Measurements from ENCODE around the gene PDZRN4. TPM values are rescaled to one million over a fixed set of nuclear protein-coding genes. Genes with fewer than 3 reads are reported as not detected.

The PDZRN4 gene
- polyA plus RNA-seq, 3 donors = not detected

GRCh38 chr12:41442896-41443295 is 254.8 kb downstream of the PDZRN4 start:
- Histone ChIP-seq H3K4me1 (ENCODE audit: control insufficient read depth in 1 of 2, insufficient read depth in 2 of 2, low read length in 2 of 2) (no peaks in the 10 kb centered on the region), H3K4me2 (replicated peaks; ENCODE audit: extremely low read depth, low read length, poor library complexity, severe bottlenecking) (no peak overlapping the region), H3K9ac (ENCODE audit: insufficient read depth, low read length, poor library complexity, severe bottlenecking) (no peak overlapping the region), H3K4me3 (replicated peaks in 1 of 3; ENCODE audit: low read depth in 2 of 3, low read length in 3 of 3) (no peak overlapping the region), H3K9me3 (replicated peaks in 1 of 2; ENCODE audit: control insufficient read depth in 1 of 2, insufficient read depth in 1 of 2, low read length in 2 of 2) (no peaks in the 10 kb centered on the region), H3K79me2 (ENCODE audit: insufficient read depth, low read length) (no peaks in the 10 kb centered on the region), H2AFZ (ENCODE audit: insufficient read depth, low read depth, low read length, poor library complexity, severe bottlenecking) (no peak overlapping the region), H3K27me3 (ENCODE audit: control insufficient read depth in 2 of 2, insufficient read depth in 2 of 2, low read length in 2 of 2) (no peaks in the 10 kb centered on the region), H3K36me3 (replicated peaks in 1 of 2; ENCODE audit: control insufficient read depth in 1 of 2, insufficient read depth in 2 of 2, low read length in 2 of 2) (no peaks in the 10 kb centered on the region), H3K27ac (ENCODE audit: low read depth in 1 of 2, low read length in 2 of 2) (no peak overlapping the region), H4K20me1 (ENCODE audit: insufficient read depth, low read length) (no peaks in the 10 kb centered on the region)
- Mint-ChIP-seq H3K4me1 (no peaks in the 10 kb centered on the region), H3K27me3 (ENCODE audit: low read depth in 3 of 3) (peaks cover 0 to 2% (median 0%) of the 10 kb centered on the region in 3 donors), H3K9me3 (no peaks in the 10 kb centered on the region), H3K27ac (no peak overlapping the region), H3K4me3 (no peak overlapping the region), H3K36me3 (no peaks in the 10 kb centered on the region)
- TF ChIP-seq CTCF (IDR thresholded peaks at IDR 0.05) = no peak
- DNase-seq = no peak
- intact Hi-C loops (cut with micrococcal nuclease) = no loop called here

GRCh38 chr12:41443690-41444089 is 255.6 kb downstream of the PDZRN4 start:
- no peaks in the 10 kb centered on the region for H3K79me2 ChIP-seq (ENCODE audit: insufficient read depth, low read length)
- H3K4me1 Mint-ChIP-seq = no peaks in the 10 kb centered on the region
- TF ChIP-seq CTCF (IDR thresholded peaks at IDR 0.05) = no peak
- 58% methylated on average over 2 of the region's 2 CpGs for WGBS (ENCODE audit: insufficient coverage)
- no peak overlapping the region for H3K4me2 ChIP-seq (replicated peaks; ENCODE audit: extremely low read depth, low read length, poor library complexity, severe bottlenecking)
- H3K9ac ChIP-seq (ENCODE audit: insufficient read depth, low read length, poor library complexity, severe bottlenecking) = no peak overlapping the region
- no peaks in the 10 kb centered on the region for H3K4me1 ChIP-seq (ENCODE audit: control insufficient read depth in 1 of 2, insufficient read depth in 2 of 2, low read length in 2 of 2)
- no peaks in the 10 kb centered on the region for H4K20me1 ChIP-seq (ENCODE audit: insufficient read depth, low read length)
- no peak overlapping the region for H2AFZ ChIP-seq (ENCODE audit: insufficient read depth, low read depth, low read length, poor library complexity, severe bottlenecking)
- no peak overlapping the region for H3K4me3 ChIP-seq (replicated peaks in 1 of 3; ENCODE audit: low read depth in 2 of 3, low read length in 3 of 3)
- H3K27me3 Mint-ChIP-seq (ENCODE audit: low read depth in 3 of 3) = peaks cover 0 to 2% (median 0%) of the 10 kb centered on the region in 3 donors
- no peaks in the 10 kb centered on the region for H3K9me3 ChIP-seq (replicated peaks in 1 of 2; ENCODE audit: control insufficient read depth in 1 of 2, insufficient read depth in 1 of 2, low read length in 2 of 2)
- H3K4me3 Mint-ChIP-seq = no peak overlapping the region
- no peaks in the 10 kb centered on the region for H3K36me3 Mint-ChIP-seq
- H3K27ac Mint-ChIP-seq = no peak overlapping the region
- intact Hi-C loops (cut with micrococcal nuclease) = no loop called here
- H3K36me3 ChIP-seq (replicated peaks in 1 of 2; ENCODE audit: control insufficient read depth in 1 of 2, insufficient read depth in 2 of 2, low read length in 2 of 2) = no peaks in the 10 kb centered on the region
- no peak overlapping the region for H3K27ac ChIP-seq (ENCODE audit: low read depth in 1 of 2, low read length in 2 of 2)
- no peaks in the 10 kb centered on the region for H3K9me3 Mint-ChIP-seq
- H3K27me3 ChIP-seq (ENCODE audit: control insufficient read depth in 2 of 2, insufficient read depth in 2 of 2, low read length in 2 of 2) = no peaks in the 10 kb centered on the region
- no peak for DNase-seq

Data from CD14-positive monocyte (primary cell).